GM19395 (cell line): ENCODE results near the gene SPCS3.
"Not testable (repeated sequence)": the region's sequence is repeated elsewhere in the genome, so short reads cannot be mapped to it uniquely, and the experiment has no call there.

Experiments
- ATAC-seq: cut with Tn5 transposase; IDR thresholded peaks from one replicate; pipeline ENCODE4 v1.9.1; 2021; ENCODE audit warnings: mild to moderate bottlenecking, moderate library complexity; ENCODE audit not compliant: unreplicated experiment

Gene SPCS3

DNA sequence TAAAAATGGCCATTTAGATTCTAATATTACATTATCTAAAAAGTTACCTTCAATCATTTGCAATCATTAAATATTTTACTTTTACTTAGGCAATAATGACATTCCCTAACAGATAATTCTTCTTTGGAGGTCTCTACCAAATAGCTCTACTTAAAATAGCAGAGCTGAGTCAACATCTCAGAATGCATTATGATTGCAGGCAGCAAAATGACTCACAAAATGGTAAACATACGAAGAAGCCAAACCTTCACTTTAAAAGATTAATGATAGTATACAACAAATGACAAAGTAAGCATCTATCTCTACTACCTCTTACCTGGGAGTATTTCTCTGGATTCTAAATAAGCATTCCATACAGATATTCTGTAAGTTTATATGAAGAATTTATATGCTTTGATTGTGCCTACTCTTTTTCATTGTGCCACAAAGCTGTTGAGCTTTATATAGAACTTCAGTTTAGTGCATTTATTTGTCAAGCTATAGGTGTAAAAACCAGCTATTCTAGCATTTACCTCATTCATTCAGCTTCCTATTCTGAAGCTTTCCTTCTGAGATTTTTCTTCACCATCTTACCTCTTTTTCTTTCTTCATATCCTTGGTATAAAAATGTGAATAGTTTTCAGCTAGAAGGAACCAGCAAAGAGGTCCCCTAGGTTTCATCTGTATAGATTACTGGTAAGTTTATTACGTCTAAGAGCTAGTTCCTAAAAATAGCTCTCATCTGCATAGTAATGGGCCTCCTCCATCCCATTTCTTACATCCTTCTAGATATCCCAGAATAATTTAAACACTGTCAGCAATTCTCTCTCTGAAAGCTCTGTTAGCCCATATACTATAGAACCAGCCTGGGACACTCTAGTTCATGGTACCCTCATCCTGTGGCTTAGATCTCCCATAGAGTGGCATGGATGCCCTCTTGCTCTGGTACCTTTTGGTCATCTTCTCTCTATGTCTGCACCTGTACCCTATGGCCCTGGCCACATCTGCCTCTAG is 17.2 kb upstream of the SPCS3 start:
- ATAC-seq = no peak

DNA sequence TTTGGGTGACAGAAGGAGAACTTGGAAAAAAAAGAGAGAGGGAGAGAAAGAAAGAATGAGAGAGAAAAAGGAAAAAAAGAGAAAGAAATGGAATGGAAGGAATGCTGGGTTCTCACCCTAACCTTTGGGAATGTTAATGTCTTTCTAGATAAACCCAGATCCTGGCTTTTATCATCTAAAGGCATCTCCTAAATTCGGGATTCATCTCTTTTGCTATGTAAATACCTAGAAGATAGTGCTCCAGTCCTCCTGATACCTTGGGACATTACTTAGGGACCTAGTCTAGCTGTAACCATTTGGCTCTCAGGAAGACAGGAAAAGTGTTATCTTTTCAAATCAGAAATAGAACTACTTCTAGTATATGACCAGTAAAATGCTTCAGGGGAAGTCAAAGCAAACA is 15.8 kb upstream of the SPCS3 start:
- no peak for ATAC-seq

DNA sequence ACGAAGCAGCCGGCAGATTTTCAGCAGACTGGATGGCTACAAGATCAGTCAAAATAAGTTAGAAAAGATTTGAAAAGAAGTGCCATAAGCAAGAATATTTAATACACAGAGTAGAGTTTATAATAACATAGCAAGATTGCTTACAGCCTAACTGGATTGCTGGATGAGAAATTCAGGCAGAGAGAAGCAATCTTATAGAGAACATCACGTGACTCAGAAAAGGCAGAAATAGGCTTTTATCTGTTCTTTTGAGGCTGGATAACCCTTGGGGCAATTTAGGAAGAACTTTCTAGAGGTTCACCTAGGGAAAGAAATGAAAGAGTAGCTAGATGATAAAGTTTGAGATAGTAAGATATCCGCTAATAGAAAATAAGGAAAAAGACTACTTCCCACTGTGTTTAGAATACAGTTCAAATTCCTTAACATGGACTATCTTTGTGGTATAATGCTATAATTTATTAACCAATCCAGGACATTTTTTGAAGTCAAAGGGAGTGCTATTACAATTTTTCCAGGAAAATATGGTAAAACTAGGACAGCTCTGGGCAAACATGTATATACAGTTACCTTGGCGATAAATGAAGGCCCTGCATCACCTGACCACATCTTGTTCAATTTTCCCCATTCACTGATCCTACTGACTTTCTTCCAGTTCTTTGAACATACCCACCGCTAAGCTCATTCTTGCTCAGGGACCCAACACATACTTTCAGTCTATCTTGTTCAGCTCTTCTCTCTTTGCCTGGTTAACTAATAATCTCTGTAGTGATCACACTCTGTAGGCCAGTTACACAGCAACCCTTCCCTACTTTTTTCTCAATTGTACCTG is 12.7 kb upstream of the SPCS3 start:
- ATAC-seq = no peak

DNA sequence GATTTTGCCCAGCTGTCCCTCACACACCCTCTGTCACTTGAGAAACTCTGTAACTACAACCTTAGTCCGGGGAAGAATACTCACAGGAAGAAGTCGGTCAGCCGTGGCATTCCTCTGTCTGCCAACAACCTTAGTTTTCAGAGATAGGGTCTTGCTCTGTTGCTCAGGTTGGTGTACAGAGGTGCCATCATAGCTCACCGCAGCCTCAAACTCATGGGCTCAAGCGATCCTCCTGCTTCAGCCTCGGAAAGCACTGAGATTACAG is 12.2 kb upstream of the SPCS3 start:
- ATAC-seq = no peak

DNA sequence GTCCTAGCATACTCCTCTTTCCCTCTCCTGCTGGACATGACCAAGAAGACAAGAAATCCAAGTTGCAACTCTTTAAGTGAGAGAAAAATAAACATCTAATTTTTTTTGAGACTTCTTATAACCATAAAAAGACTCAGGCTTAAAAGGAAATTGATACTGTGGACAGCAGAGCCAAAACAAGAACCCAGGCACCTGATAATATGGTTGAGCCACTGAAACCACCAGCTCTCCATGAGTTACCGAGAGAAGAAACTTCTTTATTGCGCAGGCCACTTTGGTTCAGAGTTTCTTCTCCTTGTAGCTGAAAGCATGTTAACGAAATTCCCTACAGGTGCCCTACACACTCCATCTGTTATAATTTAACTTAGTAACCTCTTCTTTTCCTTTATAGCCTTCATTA is 11.3 kb upstream of the SPCS3 start:
- peak; percentile 61 for ATAC-seq

DNA sequence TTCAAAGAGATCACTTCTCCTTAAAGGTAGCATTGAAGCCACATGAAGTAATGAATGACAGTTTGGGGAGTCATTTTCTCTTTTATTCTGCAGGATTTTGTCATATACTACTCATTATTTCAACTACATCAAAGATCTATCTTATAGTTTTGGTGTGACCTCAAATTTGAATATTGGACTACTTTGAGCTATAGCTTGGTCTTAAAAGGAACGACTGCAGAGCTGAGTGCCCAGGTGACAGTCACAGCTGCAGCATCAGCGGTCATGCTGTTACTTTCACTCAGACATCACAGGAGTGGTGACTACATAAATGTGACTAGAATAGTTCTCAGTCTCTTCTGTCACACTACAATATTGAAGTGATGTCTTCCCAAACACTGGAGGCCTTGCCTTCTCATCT is 10.7 kb upstream of the SPCS3 start:
- ATAC-seq = peak; percentile 97

DNA sequence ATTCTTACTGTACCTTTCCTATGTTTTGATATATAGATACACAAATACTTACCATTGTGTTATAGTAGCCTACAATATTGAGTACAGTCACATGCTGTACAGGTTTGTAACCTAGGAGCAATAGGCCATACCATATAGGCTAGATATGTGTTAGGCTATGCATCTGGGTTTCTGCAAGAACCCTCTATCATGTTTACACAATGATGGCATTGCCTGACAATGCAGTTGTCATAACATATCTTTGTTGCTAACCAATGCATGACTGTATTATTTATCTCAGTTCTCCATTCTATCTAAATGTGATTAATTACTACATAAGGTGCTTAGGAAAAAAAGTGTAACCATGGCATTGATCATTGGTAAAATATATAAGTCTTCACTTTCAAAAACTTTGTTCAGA is 10.0 kb upstream of the SPCS3 start:
- no peak for ATAC-seq

DNA sequence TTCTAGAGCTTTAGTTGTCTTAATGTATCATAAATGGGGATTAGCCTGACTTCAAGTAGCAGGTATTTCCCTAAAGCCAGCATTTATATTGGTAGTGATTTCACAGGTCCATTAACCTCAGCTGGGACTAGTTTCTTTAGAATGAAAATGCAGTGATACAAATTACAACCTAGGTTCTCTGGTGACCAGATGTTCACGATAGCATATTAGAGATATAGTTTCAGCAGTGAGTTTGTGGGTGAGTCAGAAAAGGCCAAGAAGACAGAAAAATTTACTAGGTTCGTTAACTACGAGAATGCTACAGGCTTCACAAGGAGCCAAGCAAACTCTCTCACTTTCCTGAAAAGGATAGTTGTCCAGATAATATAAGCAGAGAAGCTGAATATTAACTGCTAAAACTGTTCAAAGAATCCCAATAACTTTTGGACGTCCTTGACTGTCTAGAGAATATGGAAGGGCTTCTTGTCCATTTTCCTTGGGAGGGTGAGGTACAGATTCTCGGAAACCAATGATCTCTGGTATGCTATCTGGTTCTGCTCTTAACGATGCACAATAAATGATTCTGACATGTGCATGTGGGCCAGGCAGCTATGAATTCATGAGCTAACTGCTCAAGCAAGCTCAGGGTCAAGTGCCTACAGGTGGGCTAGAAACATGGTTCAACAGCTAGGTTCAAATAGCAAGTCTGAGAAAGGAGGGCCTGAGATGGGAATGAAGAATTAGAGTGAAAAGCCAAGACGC is 6.0 kb upstream of the SPCS3 start:
- no peak for ATAC-seq

DNA sequence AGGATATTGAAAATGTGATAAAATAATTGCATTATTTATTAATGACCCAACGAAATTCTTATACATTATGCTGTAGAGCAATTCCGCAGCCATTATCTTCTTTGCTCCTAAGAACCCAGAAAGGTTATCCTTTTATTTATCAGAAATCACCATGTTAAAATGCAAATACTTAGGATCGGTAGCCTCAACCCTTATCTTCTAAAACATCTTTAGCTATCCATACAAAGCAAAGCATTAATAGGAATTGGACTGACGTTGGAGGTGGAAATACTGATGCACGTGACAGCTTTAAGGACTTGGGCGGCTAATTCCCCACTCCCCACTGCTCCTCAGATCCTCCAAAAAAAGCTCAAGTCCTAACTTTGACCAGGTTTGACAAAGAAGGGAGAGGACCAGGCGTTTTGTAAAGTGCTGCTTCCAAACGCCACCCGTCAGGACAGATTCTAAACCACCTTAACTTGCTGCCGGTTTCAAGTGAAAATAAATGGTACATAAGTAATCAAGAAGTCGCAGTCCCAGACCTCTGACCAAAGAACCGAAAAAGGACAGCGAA is 539 bp upstream of the SPCS3 start:
- no peak for ATAC-seq

DNA sequence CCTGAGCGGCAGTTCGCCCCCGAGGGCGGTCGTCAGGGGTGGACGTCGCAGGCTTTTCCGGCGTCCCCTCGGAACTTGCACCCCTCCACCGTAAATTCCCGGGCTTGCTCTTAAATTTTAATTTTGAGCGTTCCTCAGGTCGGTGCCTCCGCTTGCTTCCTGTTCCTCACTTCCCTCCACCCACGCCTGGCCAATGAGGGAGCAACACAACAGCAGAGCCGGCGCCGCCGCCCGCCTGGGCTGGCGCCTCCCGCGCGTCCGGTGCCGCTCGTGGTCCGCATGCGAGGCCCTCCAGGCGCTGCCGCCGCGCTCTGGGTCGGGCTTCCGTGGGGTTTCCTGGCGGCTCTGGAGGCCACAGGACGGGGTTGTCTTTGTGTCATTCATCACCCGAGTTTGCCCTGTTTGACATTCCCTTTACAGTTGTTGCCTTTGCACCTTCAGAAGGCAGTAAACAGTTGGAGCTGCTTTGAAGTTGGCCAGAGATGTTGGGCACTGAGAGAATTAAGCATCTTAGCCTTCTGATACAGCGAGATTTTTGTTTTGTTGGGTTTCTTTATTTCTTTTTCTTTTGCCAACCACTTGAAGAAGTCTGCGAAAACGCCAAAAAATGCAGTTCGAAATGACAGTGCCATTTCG is 692 bp downstream of the SPCS3 start:
- peak; percentile 78 for ATAC-seq

DNA sequence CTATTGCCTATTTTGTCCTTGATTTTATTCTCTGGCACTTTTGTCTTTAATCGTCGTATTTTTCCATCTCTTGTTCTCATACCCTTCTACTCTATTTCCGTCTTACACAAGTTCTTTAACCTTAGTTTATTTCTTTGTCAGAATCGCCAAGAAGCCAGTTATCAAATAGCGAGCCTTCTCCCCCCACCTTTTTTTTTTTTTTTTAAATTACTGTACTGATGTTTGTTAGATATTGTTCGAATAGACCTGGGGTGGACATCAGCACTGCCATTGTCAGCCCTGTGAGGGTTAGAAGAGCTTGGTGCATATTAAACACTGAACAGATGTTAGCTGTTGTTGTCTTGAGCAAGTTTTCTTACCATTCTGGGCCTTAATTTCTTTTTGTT is 1.2 kb downstream of the SPCS3 start:
- ATAC-seq = no peak

DNA sequence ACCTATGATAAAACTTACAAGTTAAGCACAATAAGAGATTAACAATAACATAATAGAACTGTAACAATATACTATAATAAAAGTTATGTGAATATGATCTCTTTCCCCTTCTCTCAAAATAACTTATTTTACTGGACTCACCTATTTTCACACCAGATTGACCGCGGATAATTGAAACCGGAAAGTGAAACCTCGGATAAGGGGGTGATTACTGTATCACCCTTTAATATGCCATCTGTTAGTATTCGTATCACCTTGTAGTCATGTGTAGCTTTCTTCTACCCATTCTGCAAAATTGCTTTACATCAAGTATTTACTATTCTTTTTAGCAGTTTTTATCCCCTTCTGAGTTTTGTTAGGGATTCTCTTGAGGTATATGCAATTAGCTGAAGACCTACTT is 1.8 kb downstream of the SPCS3 start:
- no peak for ATAC-seq

DNA sequence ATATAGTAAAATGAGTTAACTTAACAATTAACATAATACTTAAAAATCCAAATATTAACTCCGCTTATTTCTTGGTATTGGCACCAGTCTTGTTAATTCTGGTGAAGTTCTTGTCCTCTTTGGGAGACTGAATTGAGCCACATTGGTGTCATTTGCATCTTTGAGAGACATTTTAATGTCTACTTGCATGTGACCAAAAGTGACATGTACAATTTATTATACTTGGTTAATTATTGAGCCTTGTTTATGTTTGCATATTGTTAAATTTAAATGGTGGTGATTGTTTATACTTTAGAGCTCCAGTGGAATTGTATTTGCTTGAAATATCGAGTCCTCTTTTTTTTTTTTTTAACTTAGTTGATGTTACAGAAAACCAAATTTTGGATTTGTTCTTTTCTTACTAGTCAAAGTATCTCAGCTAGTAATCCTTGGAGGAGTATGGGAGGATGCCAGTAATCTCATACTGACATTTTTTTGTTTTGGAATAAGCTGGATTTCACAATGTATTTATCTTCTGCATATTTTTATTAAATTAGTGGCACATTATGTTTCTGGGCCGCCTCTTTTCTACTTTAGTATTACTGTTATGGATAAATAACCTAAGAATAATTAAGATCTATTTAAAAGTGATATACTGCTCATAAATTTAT is 3.9 kb downstream of the SPCS3 start:
- ATAC-seq = no peak

DNA sequence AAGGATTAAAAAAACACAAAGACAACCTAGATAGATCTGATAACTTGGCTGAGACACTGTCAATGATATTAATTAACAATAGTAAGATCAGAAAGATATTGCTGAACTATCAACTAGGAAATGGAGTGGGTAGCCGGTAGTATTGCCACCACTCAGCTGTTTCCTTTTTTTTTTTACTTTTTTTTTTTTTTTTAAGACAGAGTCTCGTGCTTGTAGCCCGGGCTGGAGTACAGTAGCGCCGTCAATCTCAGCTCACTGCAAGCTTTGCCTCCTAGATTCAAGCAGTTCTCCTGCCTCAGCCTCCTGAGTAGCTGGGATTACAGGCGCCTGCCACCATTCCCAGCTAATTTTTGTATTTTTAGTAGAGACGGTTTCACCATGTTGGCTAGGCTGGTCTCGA is 5.1 kb downstream of the SPCS3 start:
- not testable (repeated sequence) for ATAC-seq

DNA sequence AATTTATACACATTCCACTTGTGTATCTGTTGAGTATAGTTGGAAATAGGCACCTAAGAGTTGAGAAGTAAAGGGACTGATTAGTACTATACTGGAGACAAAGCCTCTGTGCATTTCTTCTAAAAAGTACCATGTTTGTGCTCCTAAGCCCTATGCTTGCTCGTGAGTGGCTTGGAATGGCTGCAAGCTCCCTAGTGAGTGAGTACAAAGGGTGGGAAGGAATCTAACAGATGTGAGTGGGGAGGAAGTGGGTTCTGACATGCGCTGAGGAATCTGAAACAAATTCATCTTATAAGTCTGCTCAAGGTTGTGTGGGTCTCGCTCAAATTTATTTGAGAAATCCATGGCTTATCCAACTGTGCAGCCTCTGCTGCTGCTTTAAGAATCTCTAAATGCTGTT is 13.3 kb downstream of the SPCS3 start:
- no peak for ATAC-seq

DNA sequence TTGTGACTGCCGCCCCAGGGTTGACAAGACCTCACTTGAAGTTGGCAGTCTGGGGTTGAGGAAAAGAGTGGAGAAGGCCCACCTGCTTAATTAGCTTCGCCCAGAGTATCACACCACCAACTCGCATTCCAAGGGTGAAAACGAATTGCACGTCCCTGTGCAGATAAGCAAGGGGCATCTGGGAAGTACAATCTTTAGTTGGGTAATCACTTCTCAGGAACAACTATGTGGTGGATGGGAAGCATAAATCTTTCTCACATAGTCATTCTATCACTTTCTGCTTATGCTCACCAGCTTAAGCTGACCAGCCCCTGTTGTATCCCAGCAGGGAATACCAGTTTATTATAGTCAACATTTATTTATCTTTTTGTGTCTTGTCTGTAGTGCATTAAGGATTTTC is 14.3 kb downstream of the SPCS3 start:
- no peak for ATAC-seq

DNA sequence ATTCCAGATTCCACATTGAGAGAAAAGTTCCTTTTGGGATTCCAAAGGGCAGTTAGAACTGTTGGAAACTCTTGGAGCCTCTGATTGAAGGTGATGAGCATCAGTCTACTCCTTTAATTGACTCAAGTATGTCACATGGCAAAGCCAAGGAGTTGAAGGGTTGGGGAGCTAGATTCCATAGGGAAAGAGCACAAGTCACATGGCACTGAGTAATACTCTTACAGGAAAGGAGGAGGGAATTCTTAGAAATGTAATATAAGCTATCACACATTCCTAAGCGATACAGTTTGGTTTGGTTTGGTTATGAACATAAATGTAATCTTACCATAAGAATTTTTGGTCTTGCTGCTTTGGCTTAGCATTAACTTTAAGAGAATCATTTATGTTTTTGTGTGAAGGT is 15.7 kb downstream of the SPCS3 start:
- ATAC-seq = no peak

DNA sequence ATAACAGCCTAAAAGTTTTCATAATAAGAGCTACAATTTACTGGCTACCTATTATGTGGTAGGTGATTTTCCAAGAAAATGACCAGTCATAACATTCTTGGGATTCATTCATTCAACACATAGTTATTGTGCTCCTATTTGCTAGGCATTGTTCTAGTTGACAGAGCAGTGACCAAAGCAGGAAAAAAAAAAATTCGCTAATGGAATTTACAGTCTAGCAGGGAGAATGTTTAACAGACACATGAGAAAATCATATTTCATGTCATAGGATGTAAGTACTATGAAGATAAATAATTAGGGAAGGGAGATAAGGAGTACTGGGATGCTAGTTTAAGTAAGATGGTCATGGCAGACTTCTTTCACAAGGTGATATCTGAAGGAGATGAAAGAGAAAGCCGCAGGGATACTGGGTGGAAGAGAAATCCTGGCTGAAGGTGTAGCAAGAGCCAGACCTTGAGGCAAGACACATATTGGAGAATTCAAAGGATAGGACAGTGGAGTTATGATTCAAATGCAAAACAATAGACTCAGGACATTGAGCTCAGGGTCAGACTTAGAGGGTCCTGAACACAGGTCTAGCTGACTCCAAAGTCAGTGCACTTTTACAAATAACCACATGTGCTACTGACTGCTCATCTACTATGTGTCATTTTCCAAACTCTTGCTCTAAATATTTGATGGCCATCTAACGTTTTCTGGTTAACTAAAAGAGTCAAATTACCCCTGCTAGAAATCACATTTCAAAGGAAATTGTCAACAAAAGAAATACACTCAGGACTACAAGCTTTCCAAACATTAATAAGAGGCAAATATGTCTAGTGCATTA is 20.4 kb downstream of the SPCS3 start:
- ATAC-seq = no peak

DNA sequence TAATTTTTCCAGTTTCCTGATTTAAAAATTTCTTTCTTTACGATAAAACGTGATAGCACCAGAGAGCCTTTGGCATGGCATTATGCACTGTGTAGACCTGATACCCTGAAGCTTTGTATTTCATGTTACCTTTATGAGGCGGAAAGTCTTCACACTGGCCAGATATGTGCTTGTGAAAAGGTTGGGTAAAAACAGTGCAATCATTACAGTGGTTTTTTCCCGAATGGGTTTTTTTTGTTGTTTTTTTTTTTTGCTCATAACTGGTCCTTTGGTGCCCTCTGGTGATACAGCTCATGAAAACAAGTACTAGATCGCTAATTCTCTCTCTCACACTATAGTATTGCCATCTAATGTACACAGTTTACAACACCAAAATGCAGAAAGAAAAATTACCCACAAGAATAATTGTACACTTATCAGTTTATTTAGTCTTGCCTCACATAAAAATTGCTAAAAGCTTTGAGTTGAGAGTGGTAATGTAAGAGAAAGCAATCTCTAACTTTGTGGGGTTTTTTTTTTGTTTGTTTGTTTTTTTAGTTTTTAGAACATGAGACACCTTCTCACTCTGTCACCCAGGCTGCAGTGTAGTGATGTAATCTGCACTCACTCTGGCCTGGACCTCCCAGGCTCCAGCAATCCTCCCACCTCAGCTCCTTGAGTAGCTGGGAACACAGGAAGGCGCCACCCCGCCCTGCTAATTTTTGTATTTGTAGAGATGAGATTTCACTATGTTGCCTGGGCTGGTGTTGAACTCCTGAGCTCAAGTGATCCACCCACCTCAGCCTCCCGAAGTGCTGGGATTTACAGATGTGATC is 21.3 kb downstream of the SPCS3 start:
- ATAC-seq = peak; percentile 76
